Uterus (tissue), 4 donors: ENCODE measurements around the gene ZNF574. TPM values are rescaled to one million over a fixed set of nuclear protein-coding genes. Genes with fewer than 3 reads are reported as not detected.

ENCODE experiments used
- DNase-seq, 2 donors: peaks; one replicate each; pipeline ENCODE4 v3.0.0-alpha.2; 2019 to 2020
- H3K27ac ChIP-seq, 2 donors: fragments of 200-600 bp; sonication (generic); 1 replicate in 1 of 2; 2 replicates in 1 of 2; pipeline ENCODE4 v1.5.1; 2016 to 2018
- H3K27me3 ChIP-seq, 2 donors: fragments of 200-600 bp; sonication (generic); one replicate each; pipeline ENCODE4 v1.5.1; 2018 to 2019; ENCODE audit warnings: control low read depth in 1 of 2
- H3K36me3 ChIP-seq, 2 donors: fragments of 200-600 bp; sonication (generic); one replicate each; pipeline ENCODE4 v1.5.1; 2019; ENCODE audit warnings: control low read depth in 1 of 2
- H3K4me1 ChIP-seq, 2 donors: fragments of 200-600 bp; sonication (generic); one replicate each; pipeline ENCODE4 v1.5.1; 2018 to 2019; ENCODE audit warnings: control low read depth in 1 of 2
- H3K4me3 ChIP-seq, 2 donors: fragments of 200-600 bp; sonication (generic); 1 replicate in 1 of 2; 2 replicates in 1 of 2; pipeline ENCODE4 v1.5.1; 2018 to 2019; ENCODE audit warnings: mild to moderate bottlenecking in 1 of 2
- H3K9me3 ChIP-seq, 2 donors: fragments of 200-600 bp; sonication (generic); one replicate each; pipeline ENCODE4 v1.5.1; 2019; ENCODE audit warnings: control low read depth in 1 of 2
- POLR2A ChIP-seq, 2 donors: fragments of 450-650 bp; IDR thresholded peaks; one replicate each; pipeline ENCODE4 v1.6.1; 2016; ENCODE audit warnings: antibody characterized with exemption in 2 of 2, mild to moderate bottlenecking in 1 of 2, moderate library complexity in 1 of 2
- intact Hi-C: fragments of 100-400 bp; cut with DNase I; formaldehyde crosslinking; loops from one replicate; pipeline ENCODE4 v1.15.1; 2023; ENCODE audit warnings: low total_unique reads
- total RNA-seq, 4 donors: library from RNA; depleted of rRNA in 3 of 4; stranded (reverse); fragments of >200 nt in 3 of 4; gene quantifications; one replicate each; pipeline versions ENCODE4 v1.1.0 to v1.2.4, GENCODE V29; 2014 to 2023
- TF ChIP-seq, protein P1 (sequence below), 4 experiments: fragments of 200-600 bp in 2 of 4; fragments of 450-650 bp in 2 of 4; sonication (generic) in 2 of 4; IDR thresholded peaks; one replicate each; pipeline ENCODE4 v1.5.1; 2016 to 2019; ENCODE audit warnings: antibody characterized with exemption in 4 of 4, mild to moderate bottlenecking in 2 of 4, moderate library complexity in 1 of 4
- donor health status: DM: yes; HTN: yes; CAD: no.

The ZNF574 gene
- total RNA-seq, 4 donors from 2014 or later: 5.6 to 19.9 (median 14.1) TPM

DNA sequence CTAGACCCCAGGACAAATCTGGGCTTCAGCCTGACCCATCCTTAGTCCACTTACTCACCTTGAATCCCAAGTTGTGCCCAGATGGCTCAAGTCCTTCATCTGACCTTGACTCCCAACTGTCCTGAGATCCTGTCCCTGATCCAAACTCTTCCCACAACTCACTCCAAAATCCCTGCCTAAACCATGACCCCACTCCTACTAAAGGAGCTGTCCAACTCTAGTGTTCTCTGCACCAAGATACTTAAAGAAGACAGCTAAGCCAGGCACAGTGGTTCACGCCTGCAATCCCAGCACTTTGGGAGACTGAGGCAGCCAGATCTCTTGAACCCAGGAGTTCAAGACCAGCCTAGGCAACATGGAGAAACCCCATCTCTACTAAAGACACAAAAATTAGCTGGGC is 47.8 kb downstream of the ZNF574 start:
- no peaks in the 10 kb centered on the region for H3K27me3 ChIP-seq
- intact Hi-C loops: no loop called here
- no peaks in the 10 kb centered on the region for H3K36me3 ChIP-seq
- H3K4me3 ChIP-seq: no peak overlapping the region
- H3K27ac ChIP-seq: no peak overlapping the region
- no peak for DNase-seq
- H3K4me1 ChIP-seq: no peaks in the 10 kb centered on the region
- H3K9me3 ChIP-seq: no peaks in the 10 kb centered on the region
- no peak for TF ChIP-seq POLR2A (IDR thresholded peaks at IDR 0.05)
- TF ChIP-seq, protein P1, sequence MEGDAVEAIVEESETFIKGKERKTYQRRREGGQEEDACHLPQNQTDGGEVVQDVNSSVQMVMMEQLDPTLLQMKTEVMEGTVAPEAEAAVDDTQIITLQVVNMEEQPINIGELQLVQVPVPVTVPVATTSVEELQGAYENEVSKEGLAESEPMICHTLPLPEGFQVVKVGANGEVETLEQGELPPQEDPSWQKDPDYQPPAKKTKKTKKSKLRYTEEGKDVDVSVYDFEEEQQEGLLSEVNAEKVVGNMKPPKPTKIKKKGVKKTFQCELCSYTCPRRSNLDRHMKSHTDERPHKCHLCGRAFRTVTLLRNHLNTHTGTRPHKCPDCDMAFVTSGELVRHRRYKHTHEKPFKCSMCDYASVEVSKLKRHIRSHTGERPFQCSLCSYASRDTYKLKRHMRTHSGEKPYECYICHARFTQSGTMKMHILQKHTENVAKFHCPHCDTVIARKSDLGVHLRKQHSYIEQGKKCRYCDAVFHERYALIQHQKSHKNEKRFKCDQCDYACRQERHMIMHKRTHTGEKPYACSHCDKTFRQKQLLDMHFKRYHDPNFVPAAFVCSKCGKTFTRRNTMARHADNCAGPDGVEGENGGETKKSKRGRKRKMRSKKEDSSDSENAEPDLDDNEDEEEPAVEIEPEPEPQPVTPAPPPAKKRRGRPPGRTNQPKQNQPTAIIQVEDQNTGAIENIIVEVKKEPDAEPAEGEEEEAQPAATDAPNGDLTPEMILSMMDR (IDR thresholded peaks at IDR 0.05): no peak

- Histone ChIP-seq H3K27me3 (no peaks in the 10 kb centered on the region), H3K4me3 (no peak overlapping the region), H3K9me3 (no peaks in the 10 kb centered on the region), H3K27ac (no peak overlapping the region), H3K36me3 (no peaks in the 10 kb centered on the region), H3K4me1 (no peaks in the 10 kb centered on the region)
- no peak for DNase-seq
- no peak for TF ChIP-seq POLR2A (IDR thresholded peaks at IDR 0.05)
- TF ChIP-seq, protein P1 (IDR thresholded peaks at IDR 0.05): no peak
- intact Hi-C loops: no loop called here
These were observed 48.5 kb downstream of the ZNF574 start for GRCh38 chr19:42124386-42124901.

- Histone ChIP-seq H3K4me1 (no peaks in the 10 kb centered on the region), H3K4me3 (no peak overlapping the region), H3K36me3 (no peaks in the 10 kb centered on the region), H3K9me3 (no peaks in the 10 kb centered on the region), H3K27ac (no peak overlapping the region), H3K27me3 (no peaks in the 10 kb centered on the region)
- DNase-seq: no peak
- intact Hi-C loops: no loop called here
- TF ChIP-seq, protein P1 (IDR thresholded peaks at IDR 0.05): no peak
- TF ChIP-seq POLR2A (IDR thresholded peaks at IDR 0.05): no peak
These were observed 49.6 kb downstream of the ZNF574 start for GRCh38 chr19:42125536-42125935.

- peaks cover 0 to 6% of the 10 kb centered on the region in 2 donors for H3K27me3 ChIP-seq
- intact Hi-C loops: no loop called here
- no peaks in the 10 kb centered on the region for H3K9me3 ChIP-seq
- H3K27ac ChIP-seq: no peak overlapping the region
- H3K36me3 ChIP-seq: no peaks in the 10 kb centered on the region
- DNase-seq: no peak
- H3K4me3 ChIP-seq: no peak overlapping the region
- H3K4me1 ChIP-seq: no peaks in the 10 kb centered on the region
- TF ChIP-seq, protein P1 (IDR thresholded peaks at IDR 0.05): no peak
- no peak for TF ChIP-seq POLR2A (IDR thresholded peaks at IDR 0.05)
These were observed 50.6 kb downstream of the ZNF574 start for GRCh38 chr19:42126574-42126973.

DNA sequence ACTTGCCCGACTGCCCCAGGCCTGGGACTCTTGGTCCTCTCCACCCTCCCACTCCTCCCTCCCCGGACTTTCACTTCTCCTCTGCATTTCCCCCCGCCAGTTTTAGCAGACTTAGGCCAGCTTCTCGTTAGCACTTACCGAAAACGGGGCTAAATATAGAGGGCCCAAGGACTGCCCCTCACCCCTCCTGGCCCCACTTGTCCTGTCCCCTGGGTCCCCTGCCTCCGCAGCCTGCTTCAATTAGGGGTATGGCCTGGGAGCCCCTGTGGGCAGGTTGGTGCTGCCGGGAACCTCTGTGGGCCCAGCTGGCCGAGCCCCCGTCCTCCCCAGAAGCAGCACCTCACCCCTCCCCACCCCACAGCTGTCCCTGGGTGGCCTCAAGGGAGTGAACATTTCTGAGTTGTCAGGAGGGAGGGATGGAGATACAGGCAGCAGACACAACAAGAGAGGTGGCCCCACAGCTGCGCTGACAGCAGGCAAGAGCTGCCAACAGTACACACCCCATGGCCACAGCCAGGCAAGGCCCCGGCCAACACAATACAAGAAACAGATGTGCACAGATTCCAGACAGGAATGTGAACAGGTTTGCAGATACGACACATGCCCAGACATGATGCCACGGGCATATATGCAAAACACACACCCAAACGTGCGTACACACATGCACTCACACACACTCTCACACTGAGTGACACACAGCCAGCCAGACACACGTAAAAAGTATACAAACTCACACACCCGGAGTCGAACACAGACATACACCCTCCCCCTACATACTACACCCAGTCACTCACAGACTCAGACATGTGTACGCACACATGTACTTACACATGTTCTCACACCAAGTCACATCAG is 53.7 kb downstream of the ZNF574 start:
- TF ChIP-seq POLR2A (IDR thresholded peaks at IDR 0.05): no peak
- TF ChIP-seq, protein P1 (IDR thresholded peaks at IDR 0.05): no peak
- DNase-seq: no peak
- H3K27ac ChIP-seq: no peak overlapping the region
- no peaks in the 10 kb centered on the region for H3K4me1 ChIP-seq
- H3K9me3 ChIP-seq: no peaks in the 10 kb centered on the region
- H3K4me3 ChIP-seq: no peak overlapping the region
- H3K27me3 ChIP-seq: peaks cover 4 to 14% of the 10 kb centered on the region in 2 donors
- intact Hi-C loops: no loop called here
- no peaks in the 10 kb centered on the region for H3K36me3 ChIP-seq
